Keratinocyte (primary cell): ENCODE measurements around the gene DCDC2.

ENCODE experiments used
- EZH2 ChIP-seq: IDR thresholded peaks from one replicate; pipeline ENCODE4 v1.6.1; 2012; ENCODE audit warnings: inconsistent platforms, mild to moderate bottlenecking, low read length, moderate library complexity
- TF ChIP-seq, protein P1 (sequence below), 3 experiments: IDR thresholded peaks in 1 of 3; conservative IDR thresholded peaks in 1 of 3; optimal IDR thresholded peaks in 1 of 3; 2 replicates in 2 of 3; 3 replicates in 1 of 3; pipeline versions ENCODE3 to v1.5.1; 2011; ENCODE audit warnings: low read length in 3 of 3, mild to moderate bottlenecking in 3 of 3, moderate library complexity in 2 of 3, control low read depth in 1 of 3, inconsistent platforms in 1 of 3; ENCODE audit not compliant: insufficient read depth in 2 of 3; ENCODE audit errors: extremely low read depth in 1 of 3

DNA sequence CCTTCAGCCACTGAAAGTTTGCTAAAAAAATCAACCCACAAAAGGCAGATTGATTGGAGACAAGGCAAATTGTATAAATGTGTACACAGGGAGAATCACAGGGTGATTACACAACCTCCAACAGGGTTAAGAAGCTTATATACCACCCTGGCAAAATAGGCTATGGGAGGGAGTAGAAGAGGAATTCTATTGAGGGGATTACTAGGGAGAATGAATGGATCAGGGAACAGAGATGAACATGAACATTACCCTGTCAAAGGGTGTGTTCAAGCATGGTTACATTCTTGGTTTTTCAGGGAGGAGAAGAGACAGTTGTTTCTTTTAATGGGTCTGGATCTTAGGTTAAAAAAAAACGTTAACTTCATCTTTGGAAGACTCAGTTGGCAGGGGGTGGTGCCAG is 39.8 kb upstream of the DCDC2 start:
- TF ChIP-seq, protein P1, sequence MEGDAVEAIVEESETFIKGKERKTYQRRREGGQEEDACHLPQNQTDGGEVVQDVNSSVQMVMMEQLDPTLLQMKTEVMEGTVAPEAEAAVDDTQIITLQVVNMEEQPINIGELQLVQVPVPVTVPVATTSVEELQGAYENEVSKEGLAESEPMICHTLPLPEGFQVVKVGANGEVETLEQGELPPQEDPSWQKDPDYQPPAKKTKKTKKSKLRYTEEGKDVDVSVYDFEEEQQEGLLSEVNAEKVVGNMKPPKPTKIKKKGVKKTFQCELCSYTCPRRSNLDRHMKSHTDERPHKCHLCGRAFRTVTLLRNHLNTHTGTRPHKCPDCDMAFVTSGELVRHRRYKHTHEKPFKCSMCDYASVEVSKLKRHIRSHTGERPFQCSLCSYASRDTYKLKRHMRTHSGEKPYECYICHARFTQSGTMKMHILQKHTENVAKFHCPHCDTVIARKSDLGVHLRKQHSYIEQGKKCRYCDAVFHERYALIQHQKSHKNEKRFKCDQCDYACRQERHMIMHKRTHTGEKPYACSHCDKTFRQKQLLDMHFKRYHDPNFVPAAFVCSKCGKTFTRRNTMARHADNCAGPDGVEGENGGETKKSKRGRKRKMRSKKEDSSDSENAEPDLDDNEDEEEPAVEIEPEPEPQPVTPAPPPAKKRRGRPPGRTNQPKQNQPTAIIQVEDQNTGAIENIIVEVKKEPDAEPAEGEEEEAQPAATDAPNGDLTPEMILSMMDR (optimal IDR thresholded peaks at IDR 0.05 in 1 of 3, IDR thresholded peaks at IDR 0.05 in 1 of 3, conservative IDR thresholded peaks at IDR 0.05 in 1 of 3; ENCODE audit: extremely low read depth in 1 of 3, insufficient read depth in 2 of 3, low read length in 3 of 3) = no peak
- TF ChIP-seq EZH2 = no peak
